Astrocyte of the cerebellum (primary cell): ENCODE results near the gene JMJD1C.
"Not testable (repeated sequence)": the region's sequence is repeated elsewhere in the genome, so short reads cannot be mapped to it uniquely, and the experiment has no call there.

ENCODE experiments used
- DNase-seq: peaks from one replicate; pipeline ENCODE4 v3.0.0-alpha.2; 2011; ENCODE audit warnings: low read depth
- H3K4me3 ChIP-seq: 2 replicates; pipeline ENCODE4 v1.5.1; 2011; ENCODE audit warnings: mild to moderate bottlenecking, low read depth, low read length, moderate library complexity
- CTCF ChIP-seq: IDR thresholded peaks from 2 replicates; pipeline ENCODE4 v1.5.1; 2012; ENCODE audit warnings: low read length, low read depth, moderate library complexity, mild to moderate bottlenecking; ENCODE audit errors: missing control alignments
- in situ Hi-C: cut with HindIII; loops from 2 replicates; pipeline ENCODE4 v1.10.0; 2017; ENCODE audit warnings: low sequenced_read_pairs

The JMJD1C gene

GRCh38 chr10:63494951-63495350, 29.2 kb upstream of the JMJD1C start:
- no peak for TF ChIP-seq CTCF
- DNase-seq = no peak
- H3K4me3 ChIP-seq = no peak overlapping the region
- in situ Hi-C loops = loop anchor here (25.0 kb wide), 1 partner anchor 217 kb away; no protein-coding TSS in a partner anchor

GRCh38 chr10:63493004-63493403, 27.2 kb upstream of the JMJD1C start:
- no peak overlapping the region for H3K4me3 ChIP-seq
- no peak for DNase-seq
- in situ Hi-C loops = loop anchor here (25.0 kb wide), 1 partner anchor 219 kb away; no protein-coding TSS in a partner anchor
- TF ChIP-seq CTCF = no peak

GRCh38 chr10:63492317-63492690, 26.5 kb upstream of the JMJD1C start:
- DNase-seq, H3K4me3 ChIP-seq: not testable (repeated sequence)
- in situ Hi-C loops = loop anchor here (25.0 kb wide), 1 partner anchor 220 kb away; no protein-coding TSS in a partner anchor

- TF ChIP-seq CTCF = no peak
- DNase-seq = peak; percentile 43
- H3K4me3 ChIP-seq = no peak overlapping the region
- in situ Hi-C loops = loop anchor here (25.0 kb wide), 1 partner anchor 221 kb away; no protein-coding TSS in a partner anchor
Measured at GRCh38 chr10:63491588-63492316, 26.0 kb upstream of the JMJD1C start.

GRCh38 chr10:63489838-63490237, 24.1 kb upstream of the JMJD1C start:
- no peak for TF ChIP-seq CTCF
- in situ Hi-C loops = loop anchor here (25.0 kb wide), 1 partner anchor 222 kb away; no protein-coding TSS in a partner anchor
- H3K4me3 ChIP-seq = no peak overlapping the region
- DNase-seq = no peak

- DNase-seq = no peak
- no peak overlapping the region for H3K4me3 ChIP-seq
- in situ Hi-C loops = loop anchor here (25.0 kb wide), 1 partner anchor 224 kb away; no protein-coding TSS in a partner anchor
- no peak for TF ChIP-seq CTCF
Measured at GRCh38 chr10:63487990-63488389, 22.2 kb upstream of the JMJD1C start.

- TF ChIP-seq CTCF = no peak
- H3K4me3 ChIP-seq = no peak overlapping the region
- in situ Hi-C loops = loop anchor here (25.0 kb wide), 1 partner anchor 228 kb away; no protein-coding TSS in a partner anchor
Measured at GRCh38 chr10:63483983-63484382, 18.2 kb upstream of the JMJD1C start.

More at GRCh38 chr10:63483983-63484382, 18.2 kb upstream of the JMJD1C start:
- DNase-seq = no peak
